ENCODE results near the gene FCHO1.

- TF ChIP-seq CTCF (IDR thresholded peaks at IDR 0.05) = no peak
- no peak for TF ChIP-seq POLR2A (IDR thresholded peaks at IDR 0.05)
- TF ChIP-seq EP300 (IDR thresholded peaks at IDR 0.05) = no peak
Measured at GRCh38 chr19:17780781-17781180, 29.5 kb downstream of the FCHO1 start.

All from tibial nerve (tissue), 4 donors.